PC-3 (cell line): ENCODE data around the gene RAB11A. TPM values are rescaled to one million over a fixed set of nuclear protein-coding genes. Genes with fewer than 3 reads are reported as not detected.

Experiments
- ATAC-seq: fragments of 200-7000 bp; cut with Tn5 transposase; 2 replicates; pipeline ENCODE4 v1.9.1; 2020; ENCODE audit warnings: mild to moderate bottlenecking, moderate library complexity
- BruUV-seq: library from RNA; stranded (reverse); fragments of 400-500 nt; replicated peaks from 2 replicates; lab custom pipeline; 2021; lab: Mats Ljungman, UMichigan
- CTCF ChIA-PET: fragments of 300-600 bp; sonication (Branson Sonifier 250); formaldehyde crosslinking; loops from one replicate; lab custom pipeline; 2022; ENCODE audit warnings: antibody characterized with exemption; lab: Charles Lee
- POLR2A ChIA-PET: fragments of 300-600 bp; sonication (Branson Sonifier 250); formaldehyde crosslinking; loops from one replicate; lab custom pipeline; 2022; ENCODE audit warnings: antibody characterized with exemption; ENCODE audit not compliant: unreplicated experiment; lab: Charles Lee
- DNase-seq: peaks from one replicate; pipeline ENCODE4 v3.0.0-alpha.2; 2015
- H2AFZ ChIP-seq: fragments of 300-600 bp; sonication (generic); 2 replicates; pipeline ENCODE4 v1.6.0; 2016; ENCODE audit warnings: antibody characterized with exemption, low read length
- H3F3A ChIP-seq: fragments of 300-600 bp; sonication (generic); one replicate; pipeline ENCODE4 v1.6.0; 2017; ENCODE audit warnings: antibody characterized with exemption, low read length, control low read depth, mild to moderate bottlenecking; ENCODE audit not compliant: unreplicated experiment
- H3K27ac ChIP-seq: fragments of 300-600 bp; sonication (generic); 2 replicates; pipeline ENCODE4 v1.5.1; 2016; ENCODE audit warnings: mild to moderate bottlenecking, low read length
- H3K27me3 ChIP-seq: fragments of 300-600 bp; sonication (generic); 2 replicates; pipeline ENCODE4 v1.6.1; 2016; ENCODE audit warnings: low read length, mixed read lengths
- H3K36me3 ChIP-seq: fragments of 300-600 bp; sonication (generic); 2 replicates; pipeline ENCODE4 v1.6.1; 2016; ENCODE audit warnings: low read depth, mixed run types, low read length, mixed read lengths
- H3K4me1 ChIP-seq: fragments of 300-600 bp; sonication (generic); 2 replicates; pipeline ENCODE4 v1.5.1; 2016; ENCODE audit warnings: low read length; ENCODE audit not compliant: insufficient read depth
- H3K4me2 ChIP-seq: fragments of 300-600 bp; sonication (generic); 2 replicates; pipeline ENCODE4 v1.6.0; 2016; ENCODE audit warnings: low read length
- H3K4me3 ChIP-seq: fragments of 300-600 bp; sonication (generic); 2 replicates; pipeline ENCODE4 v1.5.1; 2016; ENCODE audit warnings: mild to moderate bottlenecking, low read length, mixed read lengths
- H3K79me2 ChIP-seq: fragments of 300-600 bp; sonication (generic); 2 replicates; pipeline ENCODE4 v1.6.1; 2017; ENCODE audit warnings: low read length, mixed read lengths
- H3K9ac ChIP-seq: fragments of 300-600 bp; sonication (generic); 2 replicates; pipeline ENCODE4 v1.6.0; 2016; ENCODE audit warnings: mild to moderate bottlenecking, low read length
- H3K9me2 ChIP-seq: fragments of 300-600 bp; sonication (generic); replicated peaks from 2 replicates; pipeline ENCODE4 v1.6.1; 2016; ENCODE audit warnings: mixed run types, low read length, mixed read lengths
- H3K9me3 ChIP-seq: fragments of 300-600 bp; sonication (generic); 2 replicates; pipeline ENCODE4 v1.6.1; 2016; ENCODE audit warnings: low read length, mixed read lengths
- H4K20me1 ChIP-seq: fragments of 300-600 bp; sonication (generic); 2 replicates; pipeline ENCODE4 v1.6.1; 2016; ENCODE audit warnings: low read length, mixed read lengths
- CTCF ChIP-seq: fragments of 300-600 bp; sonication (generic); conservative IDR thresholded peaks from 2 replicates; pipeline ENCODE4 v1.5.1; 2017; ENCODE audit warnings: antibody characterized with exemption, low read depth, mild to moderate bottlenecking, low read length
- EZH2 ChIP-seq: fragments of 300-600 bp; sonication (generic); IDR thresholded peaks from one replicate; pipeline ENCODE4 v1.6.1; 2017; ENCODE audit warnings: antibody characterized with exemption, mild to moderate bottlenecking, low read length; ENCODE audit not compliant: unreplicated experiment
- EZH2phosphoT487 ChIP-seq: fragments of 300-600 bp; sonication (generic); IDR thresholded peaks from 2 replicates; pipeline ENCODE4 v1.6.1; 2018; ENCODE audit warnings: mild to moderate bottlenecking, antibody characterized with exemption, low read length, borderline replicate concordance
- intact Hi-C: fragments of 100-400 bp; cut with micrococcal nuclease; formaldehyde crosslinking; loops from 2 replicates; pipeline ENCODE4 v1.9.0; 2023
- total RNA-seq: library from RNA; depleted of rRNA; stranded (reverse); fragments of >200 nt; gene quantifications from 2 replicates; pipeline ENCODE4 v1.2.3, GENCODE V29; 2014

The RAB11A gene
- total RNA-seq, 1 experiment from 2014 or later, result 171 TPM

GRCh38 chr15:65836665-65837064 lies 32.6 kb upstream of the RAB11A start:
- Histone ChIP-seq H3K79me2 (no peaks in the 10 kb centered on the region), H3K4me2 (no peak overlapping the region), H3F3A (no peaks in the 10 kb centered on the region), H3K9me3 (no peaks in the 10 kb centered on the region), H3K9ac (no peak overlapping the region), H3K36me3 (no peaks in the 10 kb centered on the region), H3K9me2 (no peaks in the 10 kb centered on the region), H3K4me1 (peaks cover 18% of the 10 kb centered on the region), H4K20me1 (no peaks in the 10 kb centered on the region), H3K4me3 (no peak overlapping the region), H2AFZ (no peak overlapping the region), H3K27ac (no peak overlapping the region), H3K27me3 (no peaks in the 10 kb centered on the region)
- TF ChIP-seq EZH2 (no peak), CTCF (peak; percentile 56)
- no TSS peak for BruUV-seq
- ChIA-PET POLR2A (no interaction called here), CTCF (no interaction called here)
- ATAC-seq, result no peak
- DNase-seq, result no peak
- intact Hi-C loops, result no loop called here

- Histone ChIP-seq H3K79me2 (no peaks in the 10 kb centered on the region), H3F3A (no peaks in the 10 kb centered on the region), H3K27me3 (no peaks in the 10 kb centered on the region), H2AFZ (no peak overlapping the region), H3K4me3 (no peak overlapping the region), H3K9ac (no peak overlapping the region), H3K9me2 (no peaks in the 10 kb centered on the region), H3K4me1 (peaks cover 14% of the 10 kb centered on the region), H4K20me1 (no peaks in the 10 kb centered on the region), H3K9me3 (no peaks in the 10 kb centered on the region), H3K4me2 (no peak overlapping the region), H3K27ac (no peak overlapping the region), H3K36me3 (no peaks in the 10 kb centered on the region)
- DNase-seq (no peak), ATAC-seq (no peak)
- ChIA-PET POLR2A (no interaction called here), CTCF (interaction anchor here (0.7 kb wide), 1 partner anchor 195 kb away, joined by 4 read pairs; no protein-coding TSS in a partner anchor)
- no peak for TF ChIP-seq CTCF
- no peak for TF ChIP-seq EZH2
- no peak for TF ChIP-seq EZH2phosphoT487
- BruUV-seq, result no TSS peak
- intact Hi-C loops, result no loop called here
Observed at GRCh38 chr15:65837301-65838294, 31.7 kb upstream of the RAB11A start.

GRCh38 chr15:65839354-65839901 lies 29.9 kb upstream of the RAB11A start:
- ChIA-PET POLR2A (no interaction called here), CTCF (no interaction called here)
- TF ChIP-seq CTCF, result no peak
- no peak for TF ChIP-seq EZH2phosphoT487
- no peak for TF ChIP-seq EZH2
- no peaks in the 10 kb centered on the region for H3K9me2 ChIP-seq
- H2AFZ ChIP-seq, result no peak overlapping the region
- no peaks in the 10 kb centered on the region for H3K4me1 ChIP-seq
- H3K79me2 ChIP-seq, result no peaks in the 10 kb centered on the region
- no peaks in the 10 kb centered on the region for H3F3A ChIP-seq
- no peaks in the 10 kb centered on the region for H3K36me3 ChIP-seq
- ATAC-seq (no peak), DNase-seq (no peak)
- no peaks in the 10 kb centered on the region for H3K9me3 ChIP-seq
- no peak overlapping the region for H3K4me3 ChIP-seq
- H4K20me1 ChIP-seq, result no peaks in the 10 kb centered on the region
- no peak overlapping the region for H3K27ac ChIP-seq
- intact Hi-C loops, result no loop called here
- H3K4me2 ChIP-seq, result no peak overlapping the region
- BruUV-seq, result no TSS peak
- H3K9ac ChIP-seq, result no peak overlapping the region
- H3K27me3 ChIP-seq, result no peaks in the 10 kb centered on the region
